ENCODE data around the gene ROR1. TPM values are rescaled to one million over a fixed set of nuclear protein-coding genes. Genes with fewer than 3 reads are reported as not detected.

ROR1 gene
- total and polyA plus RNA-seq, 7 experiments from 2014 or later = 0.07 to 0.22 (median 0.16) TPM; not detected in 4

- Mint-ChIP-seq H3K4me1 (no peaks in the 10 kb centered on the region), H3K36me3 (no peaks in the 10 kb centered on the region), H3K9me3 (no peaks in the 10 kb centered on the region), H3K27ac (no peak overlapping the region), H3K27me3 (peaks cover 9 to 28% (median 11%) of the 10 kb centered on the region in 5 donors), H3K4me3 (no peak overlapping the region)
- H3K27ac ChIP-seq (ENCODE audit: low read depth, low read length) = no peak overlapping the region
- CTCF ChIA-PET = no interaction called here
- intact Hi-C loops (cut with micrococcal nuclease) = no loop called here
- no peaks in the 10 kb centered on the region for H3K36me3 ChIP-seq (ENCODE audit: control insufficient read depth in 2 of 3, insufficient read depth in 3 of 3, low read length in 3 of 3)
- H3K4me3 ChIP-seq (ENCODE audit: low read length) = no peak overlapping the region
- no peaks in the 10 kb centered on the region for H3K27me3 ChIP-seq (ENCODE audit: control insufficient read depth in 2 of 2, insufficient read depth in 2 of 2, low read length in 2 of 2)
- DNase-seq (no peak), ATAC-seq (no peak)
- H3K9me3 ChIP-seq (ENCODE audit: control insufficient read depth in 2 of 3, low read length in 3 of 3) = no peaks in the 10 kb centered on the region
- POLR2A ChIA-PET = no interaction called here
- no peaks in the 10 kb centered on the region for H3K4me1 ChIP-seq (ENCODE audit: control insufficient read depth in 2 of 2, insufficient read depth in 2 of 2, low read length in 2 of 2)
These were observed 169.6 kb downstream of the ROR1 start for GRCh38 chr1:63943393-63943792.

DNA sequence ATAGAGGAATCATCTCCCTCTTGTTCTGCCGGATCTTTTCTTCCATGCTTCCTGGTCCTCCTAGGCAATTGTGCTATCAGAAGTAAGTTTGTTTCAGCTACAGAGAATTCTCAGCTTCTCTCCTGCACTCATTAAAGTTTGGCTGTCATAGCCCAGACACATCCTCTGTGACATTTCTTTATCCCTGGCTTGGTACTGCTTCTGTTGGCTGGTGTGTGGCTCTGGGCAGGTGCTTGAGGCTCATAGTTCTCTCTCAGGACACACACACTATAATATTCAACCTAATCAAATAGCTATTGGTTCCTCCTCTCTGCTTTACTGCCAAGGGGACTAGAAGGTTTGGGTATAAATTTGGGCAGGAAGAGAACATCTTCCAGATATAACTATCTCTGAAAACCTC lies 172.1 kb downstream of the ROR1 start:
- Mint-ChIP-seq H3K27me3 (peaks cover 5 to 23% (median 9%) of the 10 kb centered on the region in 5 donors), H3K27ac (no peak overlapping the region), H3K9me3 (no peaks in the 10 kb centered on the region), H3K4me1 (no peaks in the 10 kb centered on the region), H3K4me3 (no peak overlapping the region), H3K36me3 (no peaks in the 10 kb centered on the region)
- DNase-seq (no peak), ATAC-seq (no peak)
- intact Hi-C loops (cut with micrococcal nuclease) = no loop called here
- no peaks in the 10 kb centered on the region for H3K36me3 ChIP-seq (ENCODE audit: control insufficient read depth in 2 of 3, insufficient read depth in 3 of 3, low read length in 3 of 3)
- H3K4me3 ChIP-seq (ENCODE audit: low read length) = no peak overlapping the region
- H3K9me3 ChIP-seq (ENCODE audit: control insufficient read depth in 2 of 3, low read length in 3 of 3) = no peaks in the 10 kb centered on the region
- no peak overlapping the region for H3K27ac ChIP-seq (ENCODE audit: low read depth, low read length)
- no peaks in the 10 kb centered on the region for H3K27me3 ChIP-seq (ENCODE audit: control insufficient read depth in 2 of 2, insufficient read depth in 2 of 2, low read length in 2 of 2)
- POLR2A ChIA-PET = no interaction called here
- CTCF ChIA-PET = no interaction called here
- H3K4me1 ChIP-seq (ENCODE audit: control insufficient read depth in 2 of 2, insufficient read depth in 2 of 2, low read length in 2 of 2) = no peaks in the 10 kb centered on the region

GRCh38 chr1:63946866-63947491 lies 173.2 kb downstream of the ROR1 start:
- CTCF ChIA-PET = no interaction called here
- POLR2A ChIA-PET = no interaction called here
- no peak overlapping the region for H3K27ac Mint-ChIP-seq
- Histone ChIP-seq H3K9me3 (ENCODE audit: control insufficient read depth in 2 of 3, low read length in 3 of 3) (no peaks in the 10 kb centered on the region), H3K4me3 (ENCODE audit: low read length) (no peak overlapping the region), H3K4me1 (ENCODE audit: control insufficient read depth in 2 of 2, insufficient read depth in 2 of 2, low read length in 2 of 2) (no peaks in the 10 kb centered on the region), H3K36me3 (ENCODE audit: control insufficient read depth in 2 of 3, insufficient read depth in 3 of 3, low read length in 3 of 3) (no peaks in the 10 kb centered on the region), H3K27me3 (ENCODE audit: control insufficient read depth in 2 of 2, insufficient read depth in 2 of 2, low read length in 2 of 2) (no peaks in the 10 kb centered on the region), H3K27ac (ENCODE audit: low read depth, low read length) (no peak overlapping the region)
- H3K9me3 Mint-ChIP-seq = no peaks in the 10 kb centered on the region
- H3K4me1 Mint-ChIP-seq = no peaks in the 10 kb centered on the region
- intact Hi-C loops (cut with micrococcal nuclease) = no loop called here
- no peak overlapping the region for H3K4me3 Mint-ChIP-seq
- H3K36me3 Mint-ChIP-seq = no peaks in the 10 kb centered on the region
- ATAC-seq (no peak), DNase-seq (no peak)
- peaks cover 4 to 26% (median 11%) of the 10 kb centered on the region in 5 donors for H3K27me3 Mint-ChIP-seq

- Mint-ChIP-seq H3K27ac (no peak overlapping the region), H3K4me1 (no peaks in the 10 kb centered on the region), H3K36me3 (no peaks in the 10 kb centered on the region), H3K4me3 (no peak overlapping the region), H3K9me3 (no peaks in the 10 kb centered on the region), H3K27me3 (peaks cover 4 to 26% (median 9%) of the 10 kb centered on the region in 5 donors)
- ChIA-PET POLR2A (no interaction called here), CTCF (no interaction called here)
- DNase-seq (no peak), ATAC-seq (no peak)
- intact Hi-C loops (cut with micrococcal nuclease) = no loop called here
- Histone ChIP-seq H3K4me3 (ENCODE audit: low read length) (no peak overlapping the region), H3K27me3 (ENCODE audit: control insufficient read depth in 2 of 2, insufficient read depth in 2 of 2, low read length in 2 of 2) (no peaks in the 10 kb centered on the region), H3K4me1 (ENCODE audit: control insufficient read depth in 2 of 2, insufficient read depth in 2 of 2, low read length in 2 of 2) (no peaks in the 10 kb centered on the region), H3K36me3 (ENCODE audit: control insufficient read depth in 2 of 3, insufficient read depth in 3 of 3, low read length in 3 of 3) (no peaks in the 10 kb centered on the region), H3K9me3 (ENCODE audit: control insufficient read depth in 2 of 3, low read length in 3 of 3) (no peaks in the 10 kb centered on the region), H3K27ac (ENCODE audit: low read depth, low read length) (no peak overlapping the region)
These were observed 174.1 kb downstream of the ROR1 start for GRCh38 chr1:63947904-63948303.

DNA sequence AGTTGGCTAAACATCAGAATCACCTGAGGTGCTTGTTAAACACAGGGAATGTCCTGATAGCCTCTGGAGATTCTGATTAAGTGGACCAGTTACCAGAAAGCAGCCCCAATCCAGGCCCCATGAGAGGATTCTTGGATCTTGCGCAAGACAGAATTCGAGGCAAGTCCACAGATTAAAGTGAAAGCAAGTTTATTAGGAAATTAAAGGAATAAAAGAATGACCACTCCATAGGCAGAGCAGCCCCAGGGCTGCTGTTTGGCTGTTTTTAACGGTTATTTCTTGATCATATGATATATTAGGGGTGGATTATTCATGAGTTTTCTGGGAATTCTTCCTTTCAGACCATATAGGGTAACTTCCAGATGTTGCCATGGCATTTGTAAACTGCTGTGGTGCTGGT lies 176.2 kb downstream of the ROR1 start:
- no peaks in the 10 kb centered on the region for H3K4me1 ChIP-seq (ENCODE audit: control insufficient read depth in 2 of 2, insufficient read depth in 2 of 2, low read length in 2 of 2)
- peaks cover 0 to 6% (median 0%) of the 10 kb centered on the region in 3 experiments for H3K9me3 ChIP-seq (ENCODE audit: control insufficient read depth in 2 of 3, low read length in 3 of 3)
- CTCF ChIA-PET = no interaction called here
- H3K27me3 ChIP-seq (ENCODE audit: control insufficient read depth in 2 of 2, insufficient read depth in 2 of 2, low read length in 2 of 2) = no peaks in the 10 kb centered on the region
- no peak for ATAC-seq
- Mint-ChIP-seq H3K4me3 (no peak overlapping the region), H3K27me3 (peaks cover 4 to 24% (median 5%) of the 10 kb centered on the region in 5 donors), H3K9me3 (peaks cover 0 to 18% (median 8%) of the 10 kb centered on the region in 11 donors), H3K4me1 (no peaks in the 10 kb centered on the region), H3K27ac (no peak overlapping the region), H3K36me3 (peaks cover 0 to 6% (median 4%) of the 10 kb centered on the region in 5 donors)
- no peak overlapping the region for H3K4me3 ChIP-seq (ENCODE audit: low read length)
- no peak for DNase-seq
- intact Hi-C loops (cut with micrococcal nuclease) = no loop called here
- no peak overlapping the region for H3K27ac ChIP-seq (ENCODE audit: low read depth, low read length)
- POLR2A ChIA-PET = no interaction called here
- H3K36me3 ChIP-seq (ENCODE audit: control insufficient read depth in 2 of 3, insufficient read depth in 3 of 3, low read length in 3 of 3) = no peaks in the 10 kb centered on the region

DNA sequence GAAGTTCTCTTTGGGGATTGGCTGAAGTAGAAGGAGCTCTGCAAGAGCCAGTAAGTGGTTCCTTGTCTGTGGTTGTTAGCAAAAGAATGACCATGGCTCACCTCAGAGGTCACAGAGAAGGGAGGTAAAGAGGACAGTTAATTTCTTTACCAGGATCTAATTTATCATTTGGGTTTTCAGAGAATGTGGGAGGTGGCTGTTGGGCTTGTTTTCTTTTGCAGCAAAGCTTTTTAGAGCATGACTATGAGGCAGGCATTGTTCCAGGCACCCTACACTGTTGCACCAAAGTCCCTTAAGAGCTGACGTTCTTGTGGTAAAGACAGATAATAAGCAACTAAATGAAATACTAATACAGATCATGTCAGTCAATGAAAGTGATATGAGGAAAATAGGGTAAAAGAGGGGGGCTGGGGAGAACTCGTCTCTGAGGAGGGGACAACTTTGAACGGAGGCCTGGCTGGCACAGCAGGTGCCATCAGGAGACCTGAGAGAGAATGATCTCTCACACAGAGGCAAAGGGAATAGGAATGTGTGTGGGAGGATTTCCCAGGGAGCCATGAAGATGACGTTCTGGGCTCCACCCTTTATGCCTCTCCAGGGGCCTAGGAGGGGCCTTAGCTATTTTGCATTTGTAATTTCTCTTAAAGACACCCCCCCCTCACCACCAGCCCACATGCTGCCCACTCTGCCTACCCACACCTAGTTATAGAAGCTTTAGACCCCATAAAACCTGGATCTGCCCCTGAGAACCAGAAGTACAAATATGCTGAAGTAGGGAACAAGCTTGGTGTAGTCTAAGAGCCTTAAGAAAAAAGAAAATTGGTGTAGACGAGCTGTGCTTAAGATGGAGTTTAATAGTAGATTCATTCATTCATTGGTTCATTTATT lies 177.5 kb downstream of the ROR1 start:
- Histone ChIP-seq H3K27me3 (ENCODE audit: control insufficient read depth in 2 of 2, insufficient read depth in 2 of 2, low read length in 2 of 2) (no peaks in the 10 kb centered on the region), H3K9me3 (ENCODE audit: control insufficient read depth in 2 of 3, low read length in 3 of 3) (peaks cover 0 to 6% (median 0%) of the 10 kb centered on the region in 3 experiments), H3K4me3 (ENCODE audit: low read length) (no peak overlapping the region), H3K4me1 (ENCODE audit: control insufficient read depth in 2 of 2, insufficient read depth in 2 of 2, low read length in 2 of 2) (no peaks in the 10 kb centered on the region), H3K36me3 (ENCODE audit: control insufficient read depth in 2 of 3, insufficient read depth in 3 of 3, low read length in 3 of 3) (no peaks in the 10 kb centered on the region), H3K27ac (ENCODE audit: low read depth, low read length) (no peak overlapping the region)
- Mint-ChIP-seq H3K9me3 (peaks cover 0 to 18% (median 8%) of the 10 kb centered on the region in 11 donors), H3K4me3 (no peak overlapping the region), H3K27ac (no peak overlapping the region), H3K4me1 (no peaks in the 10 kb centered on the region), H3K36me3 (peaks cover 0 to 6% (median 4%) of the 10 kb centered on the region in 5 donors), H3K27me3 (peaks cover 0 to 23% (median 6%) of the 10 kb centered on the region in 5 donors)
- intact Hi-C loops (cut with micrococcal nuclease) = no loop called here
- ChIA-PET CTCF (interaction anchor here (0.5 kb wide), 1 partner anchor 39 kb away, joined by 6 read pairs; no protein-coding TSS in a partner anchor), POLR2A (no interaction called here)
- no peak for ATAC-seq
- DNase-seq = no peak
